K562 treated with DMSO at 1 percent for 4 hours (cell line): Measurements from ENCODE around the gene PEX11G. TPM values are rescaled to one million over a fixed set of nuclear protein-coding genes. Genes with fewer than 3 reads are reported as not detected.

Experiments used
- total RNA-seq: library from RNA; unstranded; fragments of 300-600 nt; gene quantifications from 2 replicates; pipeline ENCODE4 v1.2.3, GENCODE V29; 2022; ENCODE audit not compliant: insufficient read depth

Gene PEX11G
- total RNA-seq, result 2.1 and 5.4 TPM in 2 replicates

GRCh38 chr19:7488736-7489353 lies at the start of gene PEX11G:
Gene PEX11G (minus strand): TSS chr19:7489035. CDS start chr19:7489010, 25 bp downstream.

GRCh38 chr19:7535047-7535997 lies 46.5 kb upstream of the PEX11G start, which contains the start of gene PNPLA6:
Gene PNPLA6 (plus strand): TSS chr19:7535717. CDS start chr19:7535789, 72 bp downstream.

GRCh38 chr19:7522072-7522922 lies 33.5 kb upstream of the PEX11G start, which contains the start of gene MCOLN1:
Gene MCOLN1 (plus strand): TSS chr19:7522624. CDS start chr19:7522751, 127 bp downstream.

GRCh38 chr19:7515645-7516151 lies 26.9 kb upstream of the PEX11G start, which contains the start of gene ZNF358:
Gene ZNF358 (plus strand): TSS chr19:7516103. CDS start chr19:7519243, 3,140 bp downstream.

Other genes starting within 250 kb of the PEX11G start
- 0.12 and 0.25 TPM in 2 replicates for gene INSR, start 194.6 kb downstream of the PEX11G start, total RNA-seq
- 29.2 and 33.4 TPM in 2 replicates for gene ARHGEF18, start 140.1 kb downstream of the PEX11G start, total RNA-seq
- gene ZNF358, start 27.1 kb upstream of the PEX11G start, total RNA-seq, result 33.5 and 40.3 TPM in 2 replicates
- gene MCOLN1, start 33.6 kb upstream of the PEX11G start, total RNA-seq, result 17.8 and 26.3 TPM in 2 replicates
- 44.3 and 75.9 TPM in 2 replicates for gene PNPLA6, start 46.7 kb upstream of the PEX11G start, total RNA-seq
- gene CAMSAP3, start 106.8 kb upstream of the PEX11G start, total RNA-seq, result 2.8 and 3.5 TPM in 2 replicates
- gene XAB2, start 140.5 kb upstream of the PEX11G start, total RNA-seq, result 73.4 and 73.7 TPM in 2 replicates
- gene PET100, start 140.8 kb upstream of the PEX11G start, total RNA-seq, result 19.4 and 24.7 TPM in 2 replicates
- gene PCP2, start 144.7 kb upstream of the PEX11G start, total RNA-seq, result not detected in 2 replicates
- gene STXBP2, start 148.1 kb upstream of the PEX11G start, total RNA-seq, result 219 and 238 TPM in 2 replicates
- not detected in 2 replicates for gene RETN, start 180.0 kb upstream of the PEX11G start, total RNA-seq
- 1.6 and 3.9 TPM in 2 replicates for gene MCEMP1, start 188.1 kb upstream of the PEX11G start, total RNA-seq
- 90.6 and 98.1 TPM in 2 replicates for gene TRAPPC5, start 191.8 kb upstream of the PEX11G start, total RNA-seq
- not detected in 2 replicates for gene FCER2, start 213.1 kb upstream of the PEX11G start, total RNA-seq
- gene CLEC4G, start 243.1 kb upstream of the PEX11G start, total RNA-seq, result not detected in 2 replicates